Measurements from ENCODE around the gene GALNT17.

GALNT17 gene

DNA sequence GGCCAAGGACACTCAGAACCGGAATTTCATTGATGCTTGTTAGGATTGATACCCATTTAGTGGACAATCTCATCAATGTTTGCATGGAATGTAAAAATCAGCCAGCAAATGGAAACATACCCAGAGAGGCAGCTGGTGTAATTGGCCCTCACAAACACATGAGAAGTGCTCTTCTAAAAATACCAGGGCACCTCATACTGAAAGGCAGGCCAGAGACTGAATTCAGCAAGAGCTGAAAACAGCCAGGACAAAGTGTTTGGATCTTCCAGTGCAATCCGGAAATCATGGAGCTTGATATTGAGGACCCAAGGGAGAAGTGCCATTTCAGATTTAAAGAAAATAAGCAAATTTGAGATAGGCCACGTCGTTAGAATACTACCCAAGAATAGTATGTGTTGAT, 498.6 kb downstream of the GALNT17 start:
- CTCF ChIA-PET: no interaction called here
- Histone ChIP-seq H3K4me1 (ENCODE audit: control insufficient read depth, insufficient read depth, low read length) (no peaks in the 10 kb centered on the region), H3K27ac (ENCODE audit: extremely low read depth, low read depth, low read length) (no peak overlapping the region), H3K36me3 (ENCODE audit: control insufficient read depth in 2 of 2, insufficient read depth in 1 of 2, low read length in 2 of 2) (no peaks in the 10 kb centered on the region), H3K4me3 (ENCODE audit: low read depth, low read length) (no peak overlapping the region), H3K9me3 (ENCODE audit: control insufficient read depth, insufficient read depth, low read depth, low read length) (no peaks in the 10 kb centered on the region)
- POLR2A ChIA-PET: no interaction called here
- no peak for TF ChIP-seq ZNF133 (tag by site-specific recombination; IDR thresholded peaks at IDR 0.05)
- TF ChIP-seq OVOL3 (tag by site-specific recombination; IDR thresholded peaks at IDR 0.05): no peak
- no peak for TF ChIP-seq ZNF266 (tag by site-specific recombination; IDR thresholded peaks at IDR 0.05; ENCODE audit: low read depth)
- no peak for TF ChIP-seq ZEB2 (tag by site-specific recombination; IDR thresholded peaks at IDR 0.05)
- no peak for TF ChIP-seq ZNF585B (tag by site-specific recombination; IDR thresholded peaks at IDR 0.05)
- TF ChIP-seq ZNF16 (tag by site-specific recombination; IDR thresholded peaks at IDR 0.05; ENCODE audit: low read depth): no peak
- no peak for TF ChIP-seq ZNF747 (tag by site-specific recombination; IDR thresholded peaks at IDR 0.05)
- no peak for TF ChIP-seq ZNF335 (tag by site-specific recombination; conservative IDR thresholded peaks at IDR 0.05)
- TF ChIP-seq BCL11A (tag by site-specific recombination; IDR thresholded peaks at IDR 0.05; ENCODE audit: low read depth): no peak
- TF ChIP-seq ZNF324 (tag by site-specific recombination; IDR thresholded peaks at IDR 0.05): no peak
- no peak for TF ChIP-seq ZNF571 (tag by site-specific recombination; IDR thresholded peaks at IDR 0.05)
- no peak for TF ChIP-seq ZNF548 (tag by site-specific recombination; IDR thresholded peaks at IDR 0.05)
- TF ChIP-seq ZNF362 (tag by site-specific recombination; IDR thresholded peaks at IDR 0.05): no peak
- TF ChIP-seq KLF9 (tag by site-specific recombination; IDR thresholded peaks at IDR 0.05; ENCODE audit: low read depth): no peak
- TF ChIP-seq ZSCAN30 (tag by site-specific recombination; IDR thresholded peaks at IDR 0.05): no peak
- TF ChIP-seq SP3 (tag by site-specific recombination; IDR thresholded peaks at IDR 0.05): no peak
- TF ChIP-seq, protein P1, sequence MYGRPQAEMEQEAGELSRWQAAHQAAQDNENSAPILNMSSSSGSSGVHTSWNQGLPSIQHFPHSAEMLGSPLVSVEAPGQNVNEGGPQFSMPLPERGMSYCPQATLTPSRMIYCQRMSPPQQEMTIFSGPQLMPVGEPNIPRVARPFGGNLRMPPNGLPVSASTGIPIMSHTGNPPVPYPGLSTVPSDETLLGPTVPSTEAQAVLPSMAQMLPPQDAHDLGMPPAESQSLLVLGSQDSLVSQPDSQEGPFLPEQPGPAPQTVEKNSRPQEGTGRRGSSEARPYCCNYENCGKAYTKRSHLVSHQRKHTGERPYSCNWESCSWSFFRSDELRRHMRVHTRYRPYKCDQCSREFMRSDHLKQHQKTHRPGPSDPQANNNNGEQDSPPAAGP (tag by site-specific recombination; IDR thresholded peaks at IDR 0.05): no peak
- TF ChIP-seq ZNF174 (tag by site-specific recombination; IDR thresholded peaks at IDR 0.05): no peak
- no peak for TF ChIP-seq GLI2 (tag by site-specific recombination; IDR thresholded peaks at IDR 0.05; ENCODE audit: borderline replicate concordance, low read depth)
- no peak for TF ChIP-seq ZNF211 (tag by site-specific recombination; IDR thresholded peaks at IDR 0.05; ENCODE audit: low read depth)

GRCh38 chr7:71633551-71634008, 501.6 kb downstream of the GALNT17 start:
- POLR2A ChIA-PET: no interaction called here
- TF ChIP-seq ZNF10 (tag by site-specific recombination; IDR thresholded peaks at IDR 0.05) (no peak), ZNF654 (tag by site-specific recombination; IDR thresholded peaks at IDR 0.05; ENCODE audit: low read depth) (no peak), RBAK (tag by site-specific recombination; IDR thresholded peaks at IDR 0.05) (no peak), YY1 (tag by site-specific recombination; IDR thresholded peaks at IDR 0.05) (no peak), ZNF623 (tag by site-specific recombination; IDR thresholded peaks at IDR 0.05) (no peak), ZNF843 (tag by site-specific recombination; IDR thresholded peaks at IDR 0.05) (no peak), ZFP37 (tag by site-specific recombination; IDR thresholded peaks at IDR 0.05) (no peak), KLF8 (tag by site-specific recombination; IDR thresholded peaks at IDR 0.05) (no peak), ZNF138 (tag by site-specific recombination; IDR thresholded peaks at IDR 0.05; ENCODE audit: borderline replicate concordance) (no peak)
- TF ChIP-seq, protein P2, sequence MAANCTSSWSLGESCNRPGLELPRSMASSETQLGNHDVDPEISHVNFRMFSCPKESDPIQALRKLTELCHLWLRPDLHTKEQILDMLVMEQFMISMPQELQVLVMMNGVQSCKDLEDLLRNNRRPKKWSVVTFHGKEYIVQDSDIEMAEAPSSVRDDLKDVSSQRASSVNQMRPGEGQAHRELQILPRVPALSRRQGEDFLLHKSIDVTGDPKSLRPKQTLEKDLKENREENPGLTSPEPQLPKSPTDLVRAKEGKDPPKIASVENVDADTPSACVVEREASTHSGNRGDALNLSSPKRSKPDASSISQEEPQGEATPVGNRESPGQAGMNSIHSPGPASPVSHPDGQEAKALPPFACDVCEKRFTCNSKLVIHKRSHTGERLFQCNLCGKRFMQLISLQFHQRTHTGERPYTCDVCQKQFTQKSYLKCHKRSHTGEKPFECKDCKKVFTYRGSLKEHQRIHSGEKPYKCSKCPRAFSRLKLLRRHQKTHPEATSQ (tag by site-specific recombination; IDR thresholded peaks at IDR 0.05): no peak
- TF ChIP-seq, protein P1 (tag by site-specific recombination; IDR thresholded peaks at IDR 0.05): no peak

More at GRCh38 chr7:71633551-71634008, 501.6 kb downstream of the GALNT17 start:
- H3K9me3 ChIP-seq (ENCODE audit: control insufficient read depth, insufficient read depth, low read depth, low read length): no peaks in the 10 kb centered on the region
- H3K4me3 ChIP-seq (ENCODE audit: low read depth, low read length): no peak overlapping the region
- no peaks in the 10 kb centered on the region for H3K4me1 ChIP-seq (ENCODE audit: control insufficient read depth, insufficient read depth, low read length)
- no peak overlapping the region for H3K27ac ChIP-seq (ENCODE audit: extremely low read depth, low read depth, low read length)
- CTCF ChIA-PET: interaction anchor here (0.5 to 0.6 kb wide), 2 partner anchors 56 to 905 kb away, joined by 3 to 4 read pairs; no protein-coding TSS in a partner anchor
- H3K36me3 ChIP-seq (ENCODE audit: control insufficient read depth in 2 of 2, insufficient read depth in 1 of 2, low read length in 2 of 2): no peaks in the 10 kb centered on the region

Measured in HEK293 (cell line).